Stimulated activated CD4-positive, alpha-beta T cell treated with anti-CD3 and anti-CD28 coated beads, Interleukin-2, amount 100 ng/mL, for 24 hours (primary cell): ENCODE measurements around the gene CFAP90.

Experiments
- DNase-seq, 2 donors: peaks; one replicate each; pipeline ENCODE4 v3.0.0-alpha.2; 2020

CFAP90 gene

GRCh38 chr5:7850395-7851239 lies at the start of gene CFAP90:
Gene CFAP90 (minus strand): TSS chr5:7851133. CDS start chr5:7851021, 112 bp downstream.
- DNase-seq, result peak; percentile 20 to 22

GRCh38 chr5:7897014-7897600 lies 46.2 kb upstream of the CFAP90 start:
- DNase-seq, result peak in 1 of 2 donors; percentile 20

- DNase-seq, result no peak
These were observed 43.9 kb upstream of the CFAP90 start for GRCh38 chr5:7894860-7895259.

GRCh38 chr5:7894439-7894838 lies 43.5 kb upstream of the CFAP90 start:
- no peak for DNase-seq

GRCh38 chr5:7888901-7889300 lies 38.0 kb upstream of the CFAP90 start:
- no peak for DNase-seq

- DNase-seq, result no peak
These were observed 36.0 kb upstream of the CFAP90 start for GRCh38 chr5:7886849-7887475.

- DNase-seq, result no peak
These were observed 33.7 kb upstream of the CFAP90 start for GRCh38 chr5:7884491-7885267.

- DNase-seq, result no peak
These were observed 32.0 kb upstream of the CFAP90 start for GRCh38 chr5:7882926-7883325.

- DNase-seq, result no peak
These were observed 30.9 kb upstream of the CFAP90 start for GRCh38 chr5:7881816-7882215.

GRCh38 chr5:7881091-7881490 lies 30.2 kb upstream of the CFAP90 start:
- no peak for DNase-seq

- DNase-seq, result no peak
These were observed 27.5 kb upstream of the CFAP90 start for GRCh38 chr5:7878381-7878873.

GRCh38 chr5:7877851-7878250 lies 26.9 kb upstream of the CFAP90 start:
- DNase-seq, result no peak

GRCh38 chr5:7876867-7877266 lies 25.9 kb upstream of the CFAP90 start:
- DNase-seq, result peak in 1 of 2 donors; percentile 24

- DNase-seq, result no peak
These were observed 24.2 kb upstream of the CFAP90 start for GRCh38 chr5:7875151-7875550.

- DNase-seq, result no peak
These were observed 23.7 kb upstream of the CFAP90 start for GRCh38 chr5:7874639-7875038.

GRCh38 chr5:7873216-7873615 lies 22.3 kb upstream of the CFAP90 start:
- peak; percentile 38 to 44 for DNase-seq

- DNase-seq, result no peak
These were observed 21.7 kb upstream of the CFAP90 start for GRCh38 chr5:7872517-7873130.

- no peak for DNase-seq
These were observed 20.7 kb upstream of the CFAP90 start for GRCh38 chr5:7871653-7872052.

- peak; percentile 45 to 53 for DNase-seq
These were observed 18.7 kb upstream of the CFAP90 start for GRCh38 chr5:7869474-7870136.

GRCh38 chr5:7868773-7869473 lies 18.0 kb upstream of the CFAP90 start, which contains the start of the genes FASTKD3 and MTRR:
Gene FASTKD3 (minus strand): TSS chr5:7869031. CDS start chr5:7868083, 948 bp downstream.
Gene MTRR (plus strand): TSS chr5:7869148. CDS start chr5:7870795, 1,647 bp downstream.
- peak; percentile 89 to 91 for DNase-seq

GRCh38 chr5:7868427-7868772 lies 17.5 kb upstream of the CFAP90 start:
- no peak for DNase-seq
